GM12874 (cell line): ENCODE results near the gene VPS8.

Source experiments
- TF ChIP-seq, protein P1 (sequence below): IDR thresholded peaks from 2 replicates; pipeline ENCODE4 v1.5.1; 2011; ENCODE audit warnings: low read depth, mild to moderate bottlenecking, control low read depth, low read length, moderate library complexity; ENCODE audit not compliant: insufficient read depth

The VPS8 gene

GRCh38 chr3:184842433-184842832 lies 30.5 kb downstream of the VPS8 start:
- TF ChIP-seq, protein P1, sequence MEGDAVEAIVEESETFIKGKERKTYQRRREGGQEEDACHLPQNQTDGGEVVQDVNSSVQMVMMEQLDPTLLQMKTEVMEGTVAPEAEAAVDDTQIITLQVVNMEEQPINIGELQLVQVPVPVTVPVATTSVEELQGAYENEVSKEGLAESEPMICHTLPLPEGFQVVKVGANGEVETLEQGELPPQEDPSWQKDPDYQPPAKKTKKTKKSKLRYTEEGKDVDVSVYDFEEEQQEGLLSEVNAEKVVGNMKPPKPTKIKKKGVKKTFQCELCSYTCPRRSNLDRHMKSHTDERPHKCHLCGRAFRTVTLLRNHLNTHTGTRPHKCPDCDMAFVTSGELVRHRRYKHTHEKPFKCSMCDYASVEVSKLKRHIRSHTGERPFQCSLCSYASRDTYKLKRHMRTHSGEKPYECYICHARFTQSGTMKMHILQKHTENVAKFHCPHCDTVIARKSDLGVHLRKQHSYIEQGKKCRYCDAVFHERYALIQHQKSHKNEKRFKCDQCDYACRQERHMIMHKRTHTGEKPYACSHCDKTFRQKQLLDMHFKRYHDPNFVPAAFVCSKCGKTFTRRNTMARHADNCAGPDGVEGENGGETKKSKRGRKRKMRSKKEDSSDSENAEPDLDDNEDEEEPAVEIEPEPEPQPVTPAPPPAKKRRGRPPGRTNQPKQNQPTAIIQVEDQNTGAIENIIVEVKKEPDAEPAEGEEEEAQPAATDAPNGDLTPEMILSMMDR: no peak

DNA sequence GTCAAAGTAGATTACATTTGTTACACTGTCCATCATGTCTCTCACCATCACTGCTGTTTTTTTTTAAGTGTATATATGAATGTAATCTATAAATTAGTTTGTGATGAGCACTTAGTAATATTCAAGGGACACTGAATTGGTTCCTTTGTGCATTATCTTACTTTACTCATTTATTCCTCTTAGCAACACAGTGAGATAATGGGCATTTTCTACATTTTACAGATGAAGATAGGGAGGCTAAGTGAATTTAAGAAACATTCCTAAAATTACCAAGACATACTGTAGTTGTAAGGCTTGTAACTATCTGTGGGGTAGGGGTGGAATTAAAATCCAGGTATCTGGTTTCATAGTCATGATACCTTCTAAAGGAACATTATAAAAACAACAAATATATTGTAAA lies 33.9 kb downstream of the VPS8 start:
- TF ChIP-seq, protein P1: no peak

DNA sequence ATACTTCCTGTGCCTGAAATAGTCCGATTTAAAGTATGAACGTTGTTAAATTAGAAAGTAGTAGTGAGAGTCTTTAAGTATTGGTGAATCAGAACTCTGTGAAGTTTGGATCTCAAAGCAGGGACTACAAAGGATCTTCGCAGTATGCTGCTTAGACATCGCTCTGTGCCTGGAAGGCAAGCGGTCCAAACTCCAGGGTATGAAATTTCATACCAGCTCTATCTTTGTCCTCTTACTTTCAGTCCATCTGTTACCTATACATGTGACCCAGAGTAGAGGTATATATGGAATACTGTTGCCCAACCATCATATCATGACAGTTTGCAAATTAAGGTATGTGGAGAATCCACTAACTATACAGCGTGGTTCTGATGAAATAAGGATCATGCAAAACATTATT lies 34.5 kb downstream of the VPS8 start:
- TF ChIP-seq, protein P1: no peak

- TF ChIP-seq, protein P1: no peak
Observed at GRCh38 chr3:184848934-184849333, 37.0 kb downstream of the VPS8 start.

- TF ChIP-seq, protein P1: no peak
Observed at GRCh38 chr3:184850201-184850600, 38.2 kb downstream of the VPS8 start.

DNA sequence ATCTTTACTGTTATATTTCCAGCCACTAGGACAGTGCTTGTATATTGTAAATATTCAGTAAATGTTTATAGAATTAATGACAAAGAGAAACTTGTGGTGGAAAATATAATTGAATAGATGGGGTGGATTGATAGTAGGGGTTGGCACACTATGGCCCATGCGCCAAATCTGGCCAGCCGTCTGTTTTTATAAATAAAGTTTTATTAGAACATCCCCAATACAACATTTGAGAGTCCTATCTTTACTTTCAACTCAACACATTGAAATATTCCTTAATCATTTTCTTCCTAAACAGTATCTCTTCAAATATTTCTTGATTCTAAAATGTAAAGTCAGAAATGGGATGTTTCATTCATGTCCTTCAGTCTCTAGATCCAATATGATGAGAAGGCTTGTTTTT lies 45.1 kb downstream of the VPS8 start:
- TF ChIP-seq, protein P1: no peak

GRCh38 chr3:184864000-184864399 lies 52.0 kb downstream of the VPS8 start:
- TF ChIP-seq, protein P1: no peak

- TF ChIP-seq, protein P1: no peak
Observed at GRCh38 chr3:184868477-184868876, 56.5 kb downstream of the VPS8 start.
